HG03575 (cell line): ENCODE results near the gene FAM149A.

Experiments used
- ATAC-seq: cut with Tn5 transposase; IDR thresholded peaks from one replicate; pipeline ENCODE4 v1.9.1; 2021; ENCODE audit not compliant: unreplicated experiment, insufficient number of reproducible peaks, low FRiP score; ENCODE audit errors: extremely low read depth

Gene FAM149A

DNA sequence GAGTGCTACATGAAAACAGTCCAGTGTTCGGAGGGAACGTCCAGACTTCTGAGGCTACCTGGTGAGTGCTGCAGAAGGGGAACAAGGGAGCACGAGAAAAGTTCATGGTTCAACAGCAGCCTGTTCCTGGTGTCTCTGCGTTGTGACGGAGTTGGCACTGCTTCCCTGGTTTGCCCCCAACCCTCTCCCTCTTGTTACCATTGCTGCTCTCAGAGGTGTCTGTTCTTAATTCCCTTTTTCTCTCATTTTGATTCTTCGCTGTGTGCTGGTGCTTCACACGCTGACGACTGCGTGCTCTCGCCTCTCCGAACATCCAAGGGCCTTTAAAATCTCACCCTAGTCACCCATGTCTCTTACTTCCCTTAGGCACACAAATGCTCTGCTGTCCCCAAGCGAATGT lies 1.6 kb upstream of the FAM149A start:
- no peak for ATAC-seq

DNA sequence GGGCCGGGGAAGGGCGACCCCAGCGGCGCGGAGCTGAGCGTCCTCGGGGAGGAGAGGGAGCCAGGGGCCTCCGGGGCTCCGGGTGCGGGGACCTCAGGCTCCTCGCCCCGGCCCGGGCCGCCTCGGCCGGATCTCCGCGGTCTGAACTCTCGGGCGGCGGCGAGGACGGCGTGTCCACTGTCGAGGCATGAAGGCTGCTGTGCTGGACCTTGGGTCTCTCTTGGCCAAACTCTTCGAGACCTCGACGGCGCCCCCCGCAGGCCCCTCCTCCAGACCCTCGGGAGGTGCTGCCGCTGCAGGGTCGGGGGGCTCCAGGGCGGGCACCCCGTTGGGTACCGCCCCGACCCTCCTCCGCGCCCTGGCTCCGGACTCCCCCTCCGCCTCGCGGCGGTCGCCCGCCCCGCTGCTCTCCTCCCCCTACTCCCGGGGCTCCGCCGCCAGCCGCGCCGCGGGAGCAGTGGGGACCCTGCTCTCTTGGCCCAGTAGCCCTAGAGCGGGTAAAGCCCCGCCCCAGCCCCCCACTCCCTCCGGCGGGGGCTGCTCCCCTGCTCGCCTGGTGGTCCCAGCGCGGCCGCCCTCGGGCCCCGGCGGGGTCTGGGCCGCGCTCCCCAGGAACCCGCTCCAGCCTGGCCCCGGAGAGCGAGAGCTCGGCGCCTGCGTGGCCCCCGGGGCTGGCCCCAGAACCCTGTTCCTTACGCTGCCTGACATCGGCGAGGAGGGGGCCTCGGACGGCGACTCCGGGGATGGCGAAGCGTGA lies 564 bp downstream of the FAM149A start:
- no peak for ATAC-seq

DNA sequence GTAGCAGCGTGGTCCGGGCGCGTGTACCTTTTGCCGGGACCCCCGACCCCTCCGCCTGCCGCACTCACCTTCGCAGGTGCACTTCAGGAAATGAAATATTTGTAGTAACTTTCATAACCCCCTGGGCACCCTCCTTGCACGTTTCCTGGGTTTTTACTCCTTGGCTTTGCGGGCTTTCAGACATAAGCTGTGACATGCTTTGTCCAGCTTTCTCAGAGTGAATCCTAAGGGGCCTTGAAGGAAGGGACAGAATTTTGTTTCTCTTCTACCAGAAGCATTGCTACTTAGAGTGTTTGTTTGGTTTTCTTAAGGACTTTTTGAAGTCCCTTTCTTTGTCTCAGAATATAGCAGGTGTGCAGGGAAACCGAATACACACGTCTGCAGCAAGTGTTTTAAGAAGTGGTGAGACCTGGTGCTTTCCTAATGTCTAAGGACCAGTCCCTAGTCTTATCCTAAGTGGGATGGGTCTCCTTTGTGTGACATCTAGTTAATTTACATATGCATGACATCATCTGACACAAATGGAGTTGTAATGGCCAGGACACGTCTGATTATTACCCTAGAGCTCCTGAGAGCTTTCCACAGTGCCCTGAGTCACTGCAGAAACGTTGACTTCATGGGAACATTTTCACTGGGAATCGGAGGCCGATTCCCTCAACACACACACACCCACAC lies 1.3 kb downstream of the FAM149A start:
- no peak for ATAC-seq

DNA sequence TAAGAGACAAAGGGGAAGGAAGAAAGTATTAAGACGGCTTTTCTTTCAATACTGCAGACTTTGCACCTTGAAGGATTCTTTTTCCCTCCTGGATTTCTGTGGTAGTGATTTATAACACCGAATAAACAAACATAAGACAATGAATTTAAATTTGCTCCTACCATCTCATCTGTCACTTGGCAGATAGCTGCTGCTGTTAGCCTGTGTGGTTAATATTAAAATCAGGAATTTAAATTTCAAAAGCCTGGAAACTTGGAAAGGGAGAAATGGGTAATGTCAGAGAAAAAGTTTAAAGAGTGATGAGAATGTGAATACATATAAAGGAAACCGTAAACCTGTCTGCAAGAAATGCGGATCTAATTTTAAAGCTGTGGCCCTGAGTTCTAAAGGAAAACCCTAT lies 3.4 kb downstream of the FAM149A start:
- no peak for ATAC-seq

DNA sequence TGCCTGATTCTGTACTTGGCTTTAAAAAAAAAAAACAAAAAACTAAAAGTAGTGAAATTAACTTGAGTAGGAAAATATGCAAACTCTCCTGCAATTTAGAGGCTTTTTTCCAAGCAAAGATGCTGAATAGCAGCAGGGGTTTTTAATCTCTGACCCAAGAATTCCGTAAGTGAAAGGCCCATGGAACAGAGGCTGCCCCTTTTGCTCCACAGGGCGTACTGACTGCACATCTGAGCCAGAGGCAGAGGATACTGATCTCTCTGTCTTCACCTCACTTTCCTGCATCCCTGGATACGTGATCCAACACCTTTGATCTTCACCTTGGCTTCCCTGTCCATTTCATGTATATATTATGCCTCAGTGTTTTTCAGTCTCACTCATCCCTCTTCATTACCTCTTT lies 3.9 kb downstream of the FAM149A start:
- no peak for ATAC-seq

DNA sequence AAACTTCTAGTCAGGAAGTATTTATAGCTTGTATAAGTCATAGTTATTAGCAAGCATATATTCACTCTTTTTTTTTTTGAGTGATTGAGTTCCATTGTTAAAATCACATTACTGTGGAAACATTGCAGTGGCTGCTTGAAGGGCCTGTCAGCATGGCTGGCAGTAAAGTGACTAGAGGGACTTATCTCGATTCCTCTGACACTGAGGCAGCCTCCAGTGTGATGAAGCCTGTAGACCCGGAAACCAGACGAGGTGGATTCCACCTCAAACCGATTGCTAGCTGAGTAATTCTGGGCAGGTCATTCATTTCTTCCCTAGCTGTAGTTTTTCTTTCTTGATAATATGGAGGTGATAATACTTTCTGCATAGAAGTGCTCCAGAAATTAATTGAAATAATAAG lies 4.7 kb downstream of the FAM149A start:
- no peak for ATAC-seq

DNA sequence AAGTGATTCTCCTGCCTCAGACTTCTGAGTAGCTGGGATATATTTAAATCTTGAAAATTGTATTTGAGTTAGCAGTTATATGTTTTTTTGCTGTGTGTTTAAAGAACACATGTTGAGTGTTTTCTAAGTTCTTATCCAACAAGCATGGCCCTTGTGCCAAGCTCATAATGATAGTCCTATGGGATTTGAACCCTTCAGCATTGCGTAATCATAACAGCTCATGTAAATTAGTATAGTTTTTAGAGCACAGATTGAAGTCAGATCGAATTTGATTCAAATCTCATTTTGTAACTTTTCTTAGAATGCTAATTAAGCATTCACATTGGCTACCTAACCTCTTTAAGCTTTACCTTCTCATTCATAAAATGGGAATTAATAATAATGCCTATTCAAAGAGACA lies 12.2 kb downstream of the FAM149A start:
- no peak for ATAC-seq

DNA sequence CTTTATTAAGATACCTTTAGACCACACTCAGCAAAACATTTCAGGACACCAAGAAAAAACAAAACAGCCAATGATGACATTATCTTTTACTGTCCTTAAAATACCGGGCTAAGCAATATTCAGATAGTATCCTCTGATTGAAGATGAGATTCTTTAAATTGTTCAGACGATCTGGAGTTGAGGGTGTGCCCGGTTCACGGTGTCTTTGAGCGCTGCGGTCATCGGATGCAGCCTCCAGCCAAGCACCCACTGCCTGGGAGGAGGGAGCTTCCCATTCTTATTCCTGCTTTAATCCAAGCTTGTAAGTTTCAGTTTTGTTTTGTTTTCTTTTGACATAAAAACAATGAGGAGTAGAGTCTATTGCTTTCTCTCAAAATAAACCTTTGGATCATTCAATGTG lies 14.1 kb downstream of the FAM149A start:
- no peak for ATAC-seq

DNA sequence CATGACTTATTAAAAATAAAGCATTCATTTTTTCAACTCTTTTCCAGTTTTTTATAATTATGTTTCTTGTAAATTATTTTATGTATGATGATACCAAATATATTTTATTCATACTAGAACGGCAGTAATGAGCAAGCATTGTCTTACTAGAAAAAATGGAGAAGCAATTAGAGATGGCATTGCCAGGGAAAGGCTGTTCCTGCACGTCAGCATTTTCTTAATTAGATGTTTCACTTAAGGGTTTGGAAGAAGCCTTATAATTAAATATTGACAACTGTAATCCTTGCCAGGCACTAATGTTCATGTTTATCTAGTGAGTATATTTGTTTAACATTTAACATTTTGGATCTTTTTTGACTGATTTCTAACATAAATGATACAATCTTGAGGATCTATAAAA lies 16.6 kb downstream of the FAM149A start:
- ATAC-seq: no peak

DNA sequence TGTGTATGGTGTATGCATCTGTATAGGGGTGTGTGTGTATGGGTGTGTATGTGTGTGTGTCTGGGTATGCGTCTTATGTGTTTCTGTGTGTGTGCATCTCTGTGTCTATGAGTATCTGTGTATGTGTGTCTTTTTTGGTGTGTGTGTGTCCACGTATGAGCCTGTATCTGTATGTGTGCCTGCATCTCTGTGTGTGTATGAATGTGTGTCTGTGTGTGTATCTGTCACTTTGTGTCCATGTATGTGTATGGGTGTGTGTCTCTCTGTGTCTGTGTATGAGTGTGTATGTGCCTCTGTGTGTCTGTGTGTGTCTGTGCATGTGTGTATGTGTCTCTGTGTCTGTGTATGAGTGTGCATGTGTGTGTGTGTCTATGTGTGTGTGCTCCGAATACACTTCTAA lies 24.3 kb downstream of the FAM149A start:
- ATAC-seq: no peak

DNA sequence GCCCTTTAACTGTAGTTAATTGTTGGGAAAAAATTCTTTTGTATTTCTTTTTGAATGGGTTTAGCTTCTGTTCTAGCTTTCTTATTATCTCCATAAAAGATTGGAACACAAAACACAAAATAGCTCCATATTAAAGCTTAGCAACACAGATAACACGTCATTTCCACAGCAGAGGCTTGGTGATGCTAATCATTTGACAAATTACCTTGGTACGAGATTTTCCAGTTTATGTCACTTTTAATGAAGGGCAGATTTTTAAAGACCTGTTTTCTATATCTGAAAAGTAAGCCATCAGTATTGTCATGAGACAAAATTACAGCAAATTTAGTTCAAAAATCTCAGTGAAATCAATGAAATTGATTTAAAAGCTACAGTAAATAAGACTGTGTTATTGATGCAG lies 27.4 kb downstream of the FAM149A start:
- no peak for ATAC-seq

DNA sequence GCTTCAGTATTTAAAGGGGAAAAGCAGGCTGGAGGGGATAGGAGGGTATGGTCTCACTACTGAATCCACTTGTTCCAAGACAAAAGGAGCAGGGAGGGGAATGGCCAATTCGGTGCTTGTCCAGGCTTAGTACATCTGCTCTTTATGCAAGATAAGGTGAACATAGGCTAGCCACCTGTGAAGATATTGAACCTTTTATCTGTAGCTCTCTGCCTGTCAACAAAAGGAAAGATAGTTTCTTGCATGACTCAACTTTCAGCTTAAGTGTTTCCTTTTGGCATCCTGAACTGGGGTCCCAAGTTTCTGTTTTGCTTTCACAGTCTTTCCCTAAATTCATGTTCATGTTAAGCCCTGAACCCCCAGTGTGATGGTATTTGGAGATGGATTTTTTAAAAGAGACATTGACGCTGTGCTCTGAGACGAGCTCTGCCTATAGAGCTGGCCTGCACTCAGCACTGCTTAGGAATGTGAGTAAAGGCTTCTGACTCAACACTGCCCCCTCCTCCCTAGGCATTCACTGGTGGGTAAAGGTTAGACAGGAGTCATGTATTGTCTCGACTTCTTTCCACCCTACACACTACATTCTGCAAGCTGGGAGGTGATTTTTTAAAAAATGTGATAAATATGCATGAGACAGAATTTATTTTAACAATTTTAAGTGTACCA lies 28.2 kb downstream of the FAM149A start:
- ATAC-seq: no peak

DNA sequence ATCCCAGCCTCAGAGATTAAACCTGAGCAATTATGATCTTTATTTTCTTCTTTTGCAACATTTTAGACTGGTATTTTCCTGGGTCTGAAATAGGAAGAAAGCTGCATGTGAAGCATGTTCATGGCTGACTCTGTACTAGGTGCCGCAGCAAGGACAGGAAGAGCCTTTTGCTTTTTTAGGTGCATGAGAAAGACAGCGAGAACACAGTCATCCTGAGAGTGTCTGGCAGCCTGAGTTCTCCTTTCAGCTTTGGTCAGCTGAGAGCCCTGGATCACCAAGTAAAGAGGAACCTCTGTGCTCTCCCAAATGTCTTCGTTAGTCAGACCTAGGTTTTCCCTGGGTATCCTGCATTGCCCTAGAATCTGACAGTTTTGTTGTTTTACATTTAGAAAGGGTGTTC lies 29.8 kb downstream of the FAM149A start:
- peak; percentile 100 for ATAC-seq

DNA sequence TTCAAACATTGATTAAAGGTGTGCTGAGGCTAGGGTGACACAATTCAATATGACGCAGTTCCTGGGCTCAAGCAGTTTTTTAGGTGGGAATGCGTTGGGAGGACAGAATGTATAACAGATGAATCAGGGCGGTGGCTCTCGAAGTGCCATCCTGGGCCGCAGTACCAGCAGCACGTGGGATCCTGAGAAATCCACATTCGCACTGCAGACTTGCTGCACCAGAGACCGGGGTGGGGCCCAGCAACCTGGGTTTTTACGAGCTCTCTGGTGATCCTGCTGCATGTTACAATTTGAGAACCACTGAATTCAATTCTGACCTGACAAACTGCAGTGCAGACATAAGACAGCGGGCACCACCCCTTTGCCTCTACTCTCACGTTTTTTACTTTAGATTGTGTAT lies 30.4 kb downstream of the FAM149A start:
- ATAC-seq: no peak

DNA sequence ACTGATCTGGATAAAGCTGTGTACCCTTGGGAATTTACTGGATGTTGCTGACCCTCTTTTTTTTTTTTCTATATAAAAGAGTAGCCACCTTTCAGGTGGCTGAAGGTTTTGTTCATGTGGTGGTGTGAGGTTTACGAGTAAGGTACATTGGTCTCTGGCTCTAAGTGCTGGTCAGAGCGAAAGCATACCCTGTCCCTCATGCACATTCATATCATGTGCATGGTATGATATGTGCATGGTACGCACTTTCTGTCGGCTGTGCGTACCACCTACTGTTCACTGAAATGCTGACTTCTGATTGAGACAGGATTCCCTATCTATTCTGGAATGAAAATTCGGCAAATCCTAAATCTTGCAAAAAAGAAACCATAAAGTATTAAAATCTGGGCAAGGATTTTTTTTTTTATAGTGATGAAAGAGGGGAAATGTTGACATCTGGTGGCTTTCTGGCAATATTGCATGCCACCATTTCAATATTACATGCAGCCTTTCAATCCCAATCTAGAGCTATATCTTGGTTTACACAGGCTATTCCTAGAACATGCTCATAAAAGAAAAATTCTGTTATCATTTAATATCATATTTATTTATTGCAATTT lies 32.8 kb downstream of the FAM149A start:
- no peak for ATAC-seq

DNA sequence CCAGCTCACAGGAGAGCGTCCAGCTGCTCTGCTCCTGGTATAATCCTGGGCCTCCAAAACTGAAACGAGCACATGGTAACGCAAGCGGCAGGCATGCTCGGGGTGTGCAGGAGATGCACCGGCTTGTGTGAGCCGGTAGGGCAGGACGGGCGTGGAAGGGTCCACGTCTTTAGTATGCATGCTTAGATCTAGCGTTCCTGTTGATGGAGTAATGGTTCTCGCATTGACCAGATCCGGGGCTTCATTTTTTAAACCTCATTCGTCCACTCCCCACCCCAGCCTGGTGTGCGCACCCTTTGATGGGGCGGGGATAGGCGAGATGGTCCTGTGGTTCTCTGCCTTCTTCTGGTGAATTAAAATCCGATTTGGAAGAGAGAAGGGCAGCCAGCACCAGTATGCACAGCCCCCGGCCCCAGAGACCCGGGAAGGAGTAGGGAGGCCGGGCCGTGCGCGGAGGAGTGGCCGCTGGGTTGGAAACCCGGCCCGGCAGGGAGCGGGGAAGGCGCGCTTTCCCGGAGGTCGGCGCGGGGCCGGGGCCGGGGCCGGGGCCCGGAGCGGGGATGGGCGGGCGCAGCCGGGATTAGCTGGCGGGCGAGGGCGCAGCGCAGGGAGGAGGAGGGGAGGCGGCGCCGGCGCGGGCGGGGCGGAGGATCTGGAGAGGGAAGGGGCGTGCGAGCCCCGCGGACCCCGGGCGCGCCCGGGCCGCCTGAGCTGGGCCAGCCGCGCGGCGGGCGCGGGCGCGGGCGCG lies 39.9 kb downstream of the FAM149A start:
- no peak for ATAC-seq

DNA sequence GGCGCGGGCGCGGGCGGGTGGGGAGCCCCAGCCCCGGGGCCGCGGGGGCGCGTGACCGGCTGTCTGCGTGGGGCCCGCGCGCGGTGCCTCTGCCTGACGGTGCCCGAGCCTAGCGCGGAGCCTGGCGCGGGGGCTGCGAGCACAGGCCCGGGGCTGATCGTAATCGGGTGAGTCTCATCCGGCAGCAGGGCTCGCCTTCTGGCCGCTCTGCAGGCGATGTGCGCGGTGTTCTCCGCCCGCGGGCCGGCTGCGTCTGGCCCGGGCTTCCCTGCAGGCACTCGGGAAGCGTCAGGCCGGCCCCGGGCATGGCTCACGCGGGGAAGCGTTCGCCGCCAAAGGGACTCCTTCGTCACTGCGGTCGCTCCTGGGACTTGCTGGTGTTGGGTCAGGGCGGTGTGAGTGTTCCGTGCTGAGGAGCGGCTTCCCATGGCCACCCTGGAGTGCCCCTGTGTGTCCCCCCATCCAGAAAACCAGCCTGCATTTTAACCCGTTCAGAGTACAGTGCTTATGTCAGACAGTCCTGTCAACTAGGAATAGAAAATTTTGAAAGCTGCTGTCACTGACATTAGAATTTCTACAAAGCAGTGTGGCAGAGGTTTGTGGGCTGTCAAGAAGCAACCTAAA lies 40.6 kb downstream of the FAM149A start:
- no peak for ATAC-seq

DNA sequence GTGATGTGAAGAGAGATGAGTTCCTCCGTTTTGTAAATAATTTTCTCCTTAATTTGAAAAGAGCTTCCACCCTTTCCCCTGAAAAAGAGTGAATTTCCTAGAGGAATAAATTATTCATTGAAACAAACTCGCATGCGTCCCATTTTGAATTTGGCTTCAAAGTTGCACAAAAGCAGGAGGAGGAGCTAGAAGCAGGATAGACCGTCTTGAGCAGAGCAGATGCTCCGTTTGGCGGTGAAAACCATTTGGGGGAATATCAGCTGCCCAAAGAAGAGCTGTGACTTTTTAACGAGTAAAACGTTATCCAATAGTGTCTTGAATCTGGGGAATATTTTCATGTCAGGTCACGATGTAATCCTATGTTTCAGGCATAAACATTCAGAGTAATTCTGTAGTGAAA lies 42.0 kb downstream of the FAM149A start:
- ATAC-seq: no peak
